Effector memory CD4-positive, alpha-beta T cell (primary cell): ENCODE results near the gene FBXL12.

Experiments
- DNase-seq, 3 donors: peaks; one replicate each; pipeline ENCODE4 v3.0.0-alpha.2; 2020
- H3K27ac ChIP-seq: 2 replicates; pipeline ENCODE4 v1.7.0; 2013; ENCODE audit warnings: mild to moderate bottlenecking, low read length, moderate library complexity; ENCODE audit not compliant: insufficient read depth, poor library complexity, severe bottlenecking
- H3K27me3 ChIP-seq: replicated peaks from 2 replicates; pipeline ENCODE4 v1.7.0; 2013; ENCODE audit warnings: mild to moderate bottlenecking, low read length; ENCODE audit not compliant: insufficient read depth, control insufficient read depth, poor library complexity, severe bottlenecking
- H3K36me3 ChIP-seq: 2 replicates; pipeline ENCODE4 v1.7.0; 2013; ENCODE audit warnings: mild to moderate bottlenecking, low read length, moderate library complexity; ENCODE audit not compliant: control insufficient read depth, insufficient read depth
- H3K4me1 ChIP-seq: 2 replicates; pipeline ENCODE4 v1.7.0; 2013; ENCODE audit warnings: low read length, mild to moderate bottlenecking; ENCODE audit not compliant: control insufficient read depth, insufficient read depth, poor library complexity, severe bottlenecking
- H3K4me3 ChIP-seq: 2 replicates; pipeline ENCODE4 v1.7.0; 2013; ENCODE audit warnings: low read length, low read depth, mild to moderate bottlenecking; ENCODE audit not compliant: insufficient read depth, poor library complexity, severe bottlenecking
- H3K9me3 ChIP-seq: 2 replicates; pipeline ENCODE4 v1.7.0; 2013; ENCODE audit warnings: mild to moderate bottlenecking, low read length, moderate library complexity; ENCODE audit not compliant: control insufficient read depth
- total RNA-seq, 3 donors: gene quantifications; one replicate each; lab custom pipeline; 2026; lab: John Stamatoyannopoulos, UW

FBXL12 gene, protein sequence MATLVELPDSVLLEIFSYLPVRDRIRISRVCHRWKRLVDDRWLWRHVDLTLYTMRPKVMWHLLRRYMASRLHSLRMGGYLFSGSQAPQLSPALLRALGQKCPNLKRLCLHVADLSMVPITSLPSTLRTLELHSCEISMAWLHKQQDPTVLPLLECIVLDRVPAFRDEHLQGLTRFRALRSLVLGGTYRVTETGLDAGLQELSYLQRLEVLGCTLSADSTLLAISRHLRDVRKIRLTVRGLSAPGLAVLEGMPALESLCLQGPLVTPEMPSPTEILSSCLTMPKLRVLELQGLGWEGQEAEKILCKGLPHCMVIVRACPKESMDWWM
- total RNA-seq, result 26.6 to 28.0 (median 27.3) reads per million in 3 donors

DNA sequence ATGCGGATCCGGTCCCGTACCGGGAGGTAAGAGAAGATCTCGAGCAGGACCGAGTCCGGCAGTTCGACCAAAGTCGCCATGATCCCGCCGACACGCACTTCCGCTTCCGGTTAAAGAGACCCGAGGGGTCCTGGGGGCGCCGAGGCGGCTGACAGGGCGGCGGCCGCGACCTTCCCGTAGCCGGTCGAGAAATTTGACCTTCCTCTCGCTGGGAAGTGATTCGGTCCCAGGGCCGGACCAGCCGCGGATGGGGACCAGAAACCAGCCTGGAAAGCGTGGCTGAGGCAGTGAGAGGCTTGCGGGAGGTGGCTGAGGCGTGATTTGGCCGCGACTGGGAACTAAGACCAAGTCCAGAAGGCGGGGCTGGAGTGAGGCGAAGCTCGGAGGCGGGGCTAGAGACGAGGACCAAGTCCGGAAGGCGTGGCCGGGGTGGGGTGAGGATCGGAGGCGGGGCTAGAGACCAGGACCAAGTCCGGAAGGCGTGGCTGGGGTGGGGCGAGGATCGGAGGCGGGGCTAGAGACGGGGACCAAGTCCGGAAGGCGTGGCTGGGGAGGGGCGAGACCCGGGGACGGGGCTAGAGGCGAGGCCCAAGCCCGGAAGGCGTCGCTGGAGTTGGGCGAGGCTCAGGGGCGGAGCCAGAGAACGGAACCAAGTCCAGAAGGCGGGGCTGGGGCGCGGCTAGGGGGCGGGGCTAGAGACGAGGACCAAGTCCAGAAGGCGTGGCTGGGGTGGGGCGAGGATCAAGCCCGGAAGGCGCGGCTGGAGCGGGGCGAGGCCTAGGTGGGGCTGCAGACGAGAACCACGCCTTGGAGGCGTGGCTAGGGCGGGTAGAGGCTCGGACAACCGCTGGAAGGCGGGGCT lies at the start of gene FBXL12:
Gene FBXL12 (minus strand): TSS at position 346 of the 862 bp plus-strand sequence. CDS start 266 bp downstream, at position 80.
- Histone ChIP-seq H3K36me3 (no peaks in the 10 kb centered on the region), H3K27me3 (no peaks in the 10 kb centered on the region), H3K9me3 (no peaks in the 10 kb centered on the region), H3K4me1 (peaks cover 12% of the 10 kb centered on the region), H3K4me3 (peak within 1 kb of the TSS; percentile 98), H3K27ac (peak within 1 kb of the TSS; percentile 96)
- peak; percentile 100 for DNase-seq

DNA sequence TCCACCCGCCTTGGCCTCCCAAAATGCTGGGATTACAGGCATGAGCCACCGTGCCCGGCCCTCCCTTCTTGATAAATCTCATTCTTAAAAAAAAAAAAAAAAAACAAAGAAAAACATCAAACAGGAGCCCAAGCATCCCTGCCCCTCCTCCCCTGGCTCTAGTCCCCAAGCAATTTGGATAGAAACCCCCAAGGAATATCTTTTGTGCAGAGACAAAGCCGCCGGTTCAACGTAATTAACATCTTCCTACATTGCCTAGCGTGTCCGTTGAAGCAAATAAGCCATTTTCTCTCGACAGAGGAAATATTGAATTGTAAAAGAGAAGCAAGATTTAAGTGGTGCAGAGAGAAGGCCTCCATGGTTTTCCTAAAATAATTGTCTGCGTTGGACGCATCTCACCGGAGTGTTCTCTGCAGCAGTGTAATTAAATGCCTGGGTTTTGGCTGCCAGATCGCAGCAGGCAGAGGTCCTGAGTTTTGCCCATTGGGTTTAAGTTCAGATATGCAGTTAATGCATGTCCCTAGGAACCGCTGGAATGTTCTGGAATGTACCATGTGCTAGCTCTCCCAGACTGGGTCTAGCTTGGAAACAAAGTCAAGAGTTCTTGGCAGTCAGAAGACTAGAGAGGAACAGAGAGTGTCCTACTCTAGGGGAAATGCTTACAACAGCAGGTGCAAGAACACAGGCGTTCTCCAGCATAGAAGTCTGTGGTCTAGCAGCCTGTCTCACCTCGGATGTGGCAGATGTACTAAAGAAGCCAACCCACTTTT lies 47.0 kb upstream of the FBXL12 start:
- DNase-seq, result peak in 2 of 3 donors; percentile 21 to 31

DNA sequence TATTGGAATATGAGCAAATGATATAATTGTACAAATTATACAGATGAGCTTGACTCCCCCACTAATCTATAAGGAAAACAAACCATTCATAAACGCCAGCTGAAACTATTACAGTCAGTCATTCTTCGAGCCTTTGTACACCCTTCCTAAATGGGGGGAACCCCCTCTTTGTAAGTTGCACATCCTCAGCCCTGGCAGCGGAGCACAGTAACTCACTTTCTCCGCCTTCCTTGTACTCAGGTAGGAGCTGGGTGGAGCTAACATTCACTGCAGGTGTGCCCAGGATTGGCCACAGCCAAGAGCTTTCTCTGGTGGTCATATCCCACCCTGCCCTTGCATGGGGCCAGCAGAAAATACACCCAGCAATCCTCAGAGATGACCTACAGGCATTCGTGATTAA lies 44.9 kb upstream of the FBXL12 start:
- Histone ChIP-seq H3K27me3 (no peaks in the 10 kb centered on the region), H3K4me3 (no peak overlapping the region), H3K9me3 (no peaks in the 10 kb centered on the region), H3K36me3 (no peaks in the 10 kb centered on the region), H3K27ac (no peak overlapping the region), H3K4me1 (peaks cover 48% of the 10 kb centered on the region)
- no peak for DNase-seq

More for the DNA sequence above, 47.0 kb upstream of the FBXL12 start:
- no peaks in the 10 kb centered on the region for H3K9me3 ChIP-seq
- H3K4me3 ChIP-seq, result no peak overlapping the region
- no peaks in the 10 kb centered on the region for H3K36me3 ChIP-seq
- H3K27me3 ChIP-seq, result no peaks in the 10 kb centered on the region
- no peak overlapping the region for H3K27ac ChIP-seq
- peaks cover 44% of the 10 kb centered on the region for H3K4me1 ChIP-seq

DNA sequence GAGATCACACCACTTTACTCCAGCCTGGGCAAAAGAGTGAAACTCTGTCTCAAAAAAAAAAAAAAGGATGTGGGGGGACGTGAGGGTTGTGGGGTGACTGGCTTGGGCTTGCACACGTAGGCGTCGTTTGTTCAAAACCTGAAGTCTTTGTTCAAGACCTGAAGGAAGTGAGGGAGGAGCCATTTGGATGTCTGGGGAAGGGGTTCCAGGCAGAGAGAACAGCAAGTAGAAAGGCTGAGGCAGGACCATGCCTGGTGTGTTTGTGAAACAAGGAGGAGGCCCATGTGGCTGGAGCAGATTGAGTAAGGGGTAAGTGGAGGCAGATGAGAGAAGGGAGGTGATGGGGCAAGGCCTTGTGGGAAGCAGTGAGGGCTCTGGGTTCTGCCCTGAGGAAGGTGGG lies 44.1 kb upstream of the FBXL12 start:
- no peak for DNase-seq
- H3K27me3 ChIP-seq, result no peaks in the 10 kb centered on the region
- H3K4me3 ChIP-seq, result no peak overlapping the region
- H3K27ac ChIP-seq, result no peak overlapping the region
- no peaks in the 10 kb centered on the region for H3K36me3 ChIP-seq
- H3K4me1 ChIP-seq, result peaks cover 55% of the 10 kb centered on the region
- H3K9me3 ChIP-seq, result no peaks in the 10 kb centered on the region

DNA sequence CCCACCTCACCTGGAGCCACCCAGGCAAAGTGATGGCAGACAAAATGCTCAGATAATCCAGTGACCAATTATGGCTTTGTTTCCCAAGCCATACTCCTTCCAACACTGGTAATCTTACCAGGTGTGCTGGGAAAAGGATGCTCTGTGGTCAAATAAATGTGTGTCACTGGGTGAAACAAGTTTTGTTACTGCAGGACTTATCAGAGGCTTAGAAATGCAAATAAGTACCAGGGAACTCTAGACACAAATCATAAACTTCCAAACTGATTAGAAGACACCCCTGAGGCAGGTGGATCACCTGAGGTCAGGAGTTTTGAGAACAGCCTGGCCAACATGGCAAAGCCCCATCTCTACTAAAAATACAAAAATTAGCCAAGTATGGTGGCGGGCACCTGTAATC lies 42.6 kb upstream of the FBXL12 start:
- Histone ChIP-seq H3K4me3 (no peak overlapping the region), H3K27me3 (no peaks in the 10 kb centered on the region), H3K36me3 (no peaks in the 10 kb centered on the region), H3K9me3 (no peaks in the 10 kb centered on the region), H3K27ac (no peak overlapping the region), H3K4me1 (peaks cover 66% of the 10 kb centered on the region)
- DNase-seq, result no peak

DNA sequence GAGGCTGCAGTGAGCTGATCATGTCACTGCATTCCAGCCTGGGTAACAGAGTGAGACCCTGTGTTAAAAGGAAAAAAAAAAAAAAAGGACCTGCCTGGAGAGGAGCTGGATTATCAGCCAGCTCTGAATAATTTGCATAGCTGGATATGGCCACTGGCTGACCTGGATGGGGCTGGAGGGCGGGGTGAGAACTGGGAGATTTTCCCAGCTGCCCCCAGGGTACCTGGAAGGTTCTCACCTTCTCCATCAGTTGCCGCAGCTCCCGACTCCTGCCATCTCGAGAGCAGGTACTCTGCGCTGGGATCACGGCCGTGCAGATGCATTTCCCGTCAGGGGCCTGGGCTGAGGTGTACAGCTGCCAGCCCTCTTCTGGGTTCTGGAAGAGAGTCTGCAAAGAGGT lies 41.5 kb upstream of the FBXL12 start:
- Histone ChIP-seq H3K27ac (no peak overlapping the region), H3K4me1 (peaks cover 60% of the 10 kb centered on the region), H3K9me3 (no peaks in the 10 kb centered on the region), H3K36me3 (no peaks in the 10 kb centered on the region), H3K27me3 (no peaks in the 10 kb centered on the region), H3K4me3 (no peak overlapping the region)
- DNase-seq, result no peak

DNA sequence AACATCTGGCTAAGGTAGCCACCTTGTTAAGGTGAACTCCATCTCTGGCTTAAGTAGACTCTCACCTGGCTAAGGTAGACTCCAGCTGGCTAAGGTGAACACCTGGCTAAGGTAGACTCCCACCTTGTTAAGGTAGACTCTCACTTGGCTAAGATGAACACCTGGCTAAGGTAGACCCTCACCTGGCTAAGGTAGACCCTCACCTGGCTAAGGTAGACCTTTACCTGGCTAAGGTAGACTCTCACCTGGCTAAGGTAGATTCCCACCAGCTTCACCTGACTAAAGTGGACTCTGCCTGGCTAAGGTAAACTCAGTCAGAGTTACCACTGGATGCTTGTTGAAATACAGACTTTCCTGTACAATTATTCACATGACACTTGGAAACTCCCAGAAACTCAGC lies 39.9 kb upstream of the FBXL12 start:
- H3K27me3 ChIP-seq, result no peaks in the 10 kb centered on the region
- H3K27ac ChIP-seq, result peak overlapping the region; percentile 35
- H3K4me1 ChIP-seq, result peaks cover 58% of the 10 kb centered on the region
- no peak for DNase-seq
- H3K36me3 ChIP-seq, result no peaks in the 10 kb centered on the region
- no peaks in the 10 kb centered on the region for H3K9me3 ChIP-seq
- no peak overlapping the region for H3K4me3 ChIP-seq

DNA sequence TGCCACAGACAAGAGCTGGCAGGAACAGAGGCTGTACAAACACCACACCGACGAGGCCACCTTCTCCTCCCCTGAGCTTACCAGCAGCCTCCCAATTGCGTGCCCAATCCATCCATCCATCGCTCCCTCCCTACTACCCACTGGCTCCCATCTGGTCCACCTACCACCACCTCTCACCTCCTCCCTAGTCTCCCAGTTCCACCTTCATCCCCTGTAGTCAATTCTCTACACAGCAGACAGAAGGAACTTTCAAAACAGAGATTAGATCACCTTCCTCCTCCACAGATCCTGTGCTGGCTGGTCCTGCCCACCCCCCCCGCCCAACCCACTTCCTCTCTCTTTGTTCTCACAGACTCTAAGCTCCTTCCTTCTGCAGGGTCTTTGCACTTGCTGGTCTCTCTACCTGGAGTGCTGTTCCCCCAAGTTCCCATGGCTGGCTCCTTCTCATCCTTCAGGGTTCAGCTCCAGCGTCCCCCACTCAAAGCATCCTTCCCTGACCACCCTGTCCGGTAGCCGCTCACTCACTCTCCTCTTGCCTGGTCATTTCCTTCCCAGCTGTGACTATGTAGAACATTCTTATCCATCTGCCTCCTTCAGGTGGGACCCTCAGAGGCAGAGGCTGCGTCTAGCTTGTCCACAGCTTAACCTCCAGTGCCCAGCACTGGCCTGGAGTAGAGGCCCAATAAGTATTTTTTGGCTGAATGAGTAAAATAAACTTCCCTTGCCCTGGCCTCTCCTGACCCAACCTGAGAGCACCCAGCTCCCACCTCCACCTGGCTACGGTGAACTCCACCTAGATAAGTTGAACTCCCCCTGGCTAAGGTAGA lies 39.3 kb upstream of the FBXL12 start:
- no peaks in the 10 kb centered on the region for H3K36me3 ChIP-seq
- no peaks in the 10 kb centered on the region for H3K9me3 ChIP-seq
- peak overlapping the region; percentile 68 for H3K27ac ChIP-seq
- peak in 1 of 3 donors; percentile 5 for DNase-seq
- H3K4me3 ChIP-seq, result peak overlapping the region; percentile 52
- H3K4me1 ChIP-seq, result peaks cover 51% of the 10 kb centered on the region
- no peaks in the 10 kb centered on the region for H3K27me3 ChIP-seq

DNA sequence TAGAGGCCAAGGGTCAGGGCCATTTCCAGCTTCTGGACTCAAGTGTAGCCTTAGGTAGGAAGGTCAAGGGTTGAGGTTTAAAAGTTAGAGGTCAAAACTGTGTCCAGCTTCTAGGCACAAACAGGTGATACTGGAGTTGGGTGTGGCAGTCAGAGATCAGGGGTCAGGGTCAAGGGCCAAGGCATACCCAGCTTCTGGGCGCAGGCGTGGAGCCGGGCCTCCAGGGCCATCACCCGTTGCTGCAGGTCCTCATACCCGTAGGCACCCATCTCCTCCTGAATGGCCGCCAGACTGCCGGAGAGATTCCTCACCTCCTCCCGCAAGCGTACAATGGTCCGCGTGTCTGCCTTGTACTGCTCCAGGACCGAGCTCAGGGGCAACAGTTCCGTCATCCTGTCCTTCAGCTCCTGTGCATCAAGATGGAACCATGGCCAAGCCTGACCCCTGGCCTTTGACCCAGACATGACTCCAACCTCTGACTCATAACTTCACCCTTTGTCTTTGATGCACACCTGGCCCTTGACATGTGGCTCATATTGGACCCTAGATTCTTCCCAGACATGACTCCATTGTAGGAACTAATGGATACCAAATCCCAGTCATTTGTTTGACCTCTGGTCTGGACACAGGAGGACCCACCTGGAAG lies 38.3 kb upstream of the FBXL12 start:
- Histone ChIP-seq H3K9me3 (no peaks in the 10 kb centered on the region), H3K4me3 (peak overlapping the region; percentile 52), H3K36me3 (no peaks in the 10 kb centered on the region), H3K27ac (peak overlapping the region; percentile 68), H3K4me1 (peaks cover 42% of the 10 kb centered on the region), H3K27me3 (no peaks in the 10 kb centered on the region)
- DNase-seq, result no peak
